ENCODE results near the gene UNC5CL. TPM values are rescaled to one million over a fixed set of nuclear protein-coding genes. Genes with fewer than 3 reads are reported as not detected.

Gene UNC5CL
- total and polyA plus RNA-seq, 2 of the 4 experiments (the other 2 are of a cell fraction): not detected

DNA sequence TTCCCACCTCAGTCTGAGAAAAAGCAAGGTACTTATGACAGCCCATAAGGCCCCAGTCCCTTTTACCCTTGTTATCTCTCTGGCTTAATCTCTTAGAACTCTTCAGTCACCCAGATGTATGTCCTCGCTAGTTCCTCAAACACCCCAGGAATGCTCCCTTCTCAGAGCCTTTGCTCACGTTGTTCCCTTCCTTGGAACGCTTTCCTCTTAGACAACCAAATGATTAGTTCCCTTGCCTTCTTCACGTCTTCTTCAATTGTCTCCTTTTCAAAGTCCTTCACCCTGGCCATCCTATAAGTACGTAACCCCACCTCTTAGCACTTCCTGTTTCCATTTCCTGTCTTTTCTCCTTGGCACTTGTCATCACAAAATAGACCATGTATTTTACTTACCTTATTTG lies 12.9 kb upstream of the UNC5CL start:
- BruUV-seq (replicated peaks): no TSS peak
- Histone ChIP-seq H3K79me1 (ENCODE audit: low read depth in 1 of 2, low read length in 2 of 2) (no peaks in the 10 kb centered on the region), H3K4me3 (ENCODE audit: insufficient read depth, low read depth, low read length) (no peak overlapping the region), H3K27me3 (ENCODE audit: control insufficient read depth, insufficient read depth, low read length) (peaks cover 11% of the 10 kb centered on the region), H2AK5ac (ENCODE audit: low read depth, low read length) (no peak overlapping the region), H3K36me3 (ENCODE audit: control insufficient read depth, insufficient read depth, low read length) (no peaks in the 10 kb centered on the region), H2BK120ac (ENCODE audit: low read depth, low read length) (no peak overlapping the region), H3K18ac (ENCODE audit: low read depth, low read length) (no peak overlapping the region), H2AK9ac (replicated peaks; ENCODE audit: low read depth, low read length, poor library complexity) (no peak overlapping the region), H3K27ac (ENCODE audit: insufficient read depth, low read length) (no peak overlapping the region), H2BK15ac (ENCODE audit: low read depth, low read length) (no peak overlapping the region), H3K9me1 (ENCODE audit: insufficient read depth, low read length) (0 out of 2 replicates have a peak, but pooled peaks cover 4% of the 10 kb centered on the region), H3K4me1 (ENCODE audit: control insufficient read depth, insufficient read depth, low read length) (peaks cover 5% of the 10 kb centered on the region; the same call in 1 of the 2 replicates), H3K9ac (ENCODE audit: low read depth, low read length) (no peak overlapping the region), H4K8ac (ENCODE audit: low read depth in 2 of 2, low read length in 2 of 2) (no peak overlapping the region), H2BK5ac (ENCODE audit: low read depth, low read length, poor library complexity, severe bottlenecking) (no peak overlapping the region), H3K56ac (ENCODE audit: extremely low read depth, insufficient read depth, low read length) (no peak overlapping the region), H4K20me1 (ENCODE audit: insufficient read depth, low read length) (no peaks in the 10 kb centered on the region), H3K4me2 (ENCODE audit: low read depth, low read length) (no peak overlapping the region), H2AFZ (replicated peaks; ENCODE audit: low read length, poor library complexity) (no peak overlapping the region), H3K23ac (ENCODE audit: low read depth, low read length) (no peak overlapping the region), H3K9me3 (ENCODE audit: control insufficient read depth, insufficient read depth, low read length) (no peaks in the 10 kb centered on the region), H2BK20ac (ENCODE audit: low read depth, low read length) (no peak overlapping the region), H3K14ac (replicated peaks; ENCODE audit: low read depth, low read length) (no peak overlapping the region), H4K5ac (ENCODE audit: low read depth, low read length) (no peak overlapping the region), H3K4ac (ENCODE audit: low read depth, low read length) (no peak overlapping the region), H4K91ac (ENCODE audit: insufficient read depth, low read depth, low read length) (no peak overlapping the region)
- in situ Hi-C loops (cut with MboI; ENCODE audit: low sequenced_read_pairs) (no loop called here), dilution Hi-C loops (cut with HindIII; ENCODE audit: low sequenced_read_pairs, unreplicated experiment) (no loop called here), intact Hi-C loops (cut with micrococcal nuclease) (no loop called here)
- DNase-seq: no peak
- ChIA-PET CTCF (no interaction called here), POLR2A (ENCODE audit: unreplicated experiment) (no interaction called here)
- WGBS, 2 experiments (ENCODE audit: extremely low coverage in 2 of 2, insufficient read length in 1 of 2): 76% methylated on average over 3 of the region's 5 CpGs; no CpG with 5 or more reads in 1 of the 2 experiments
- TF ChIP-seq CEBPB (IDR thresholded peaks at IDR 0.05; ENCODE audit: low read depth, low read length) (no peak), MXI1 (IDR thresholded peaks at IDR 0.05; ENCODE audit: borderline replicate concordance, low read depth, low read length) (no peak), FOS (IDR thresholded peaks at IDR 0.05; ENCODE audit: low read depth, low read length) (no peak), NFE2L2 (IDR thresholded peaks at IDR 0.05; ENCODE audit: low read depth, low read length) (no peak), MAZ (IDR thresholded peaks at IDR 0.05; ENCODE audit: borderline replicate concordance, low read depth, low read length) (no peak), BHLHE40 (IDR thresholded peaks at IDR 0.05; ENCODE audit: low read depth, low read length) (no peak), RAD21 (IDR thresholded peaks at IDR 0.05; ENCODE audit: low read length) (no peak), SMC3 (IDR thresholded peaks at IDR 0.05; ENCODE audit: low read depth, low read length) (no peak), MAFK (IDR thresholded peaks at IDR 0.05; ENCODE audit: low read depth, low read length) (no peak), POLR2A (IDR thresholded peaks at IDR 0.05; ENCODE audit: low read depth, low read length) (no peak)
- TF ChIP-seq, protein P1, sequence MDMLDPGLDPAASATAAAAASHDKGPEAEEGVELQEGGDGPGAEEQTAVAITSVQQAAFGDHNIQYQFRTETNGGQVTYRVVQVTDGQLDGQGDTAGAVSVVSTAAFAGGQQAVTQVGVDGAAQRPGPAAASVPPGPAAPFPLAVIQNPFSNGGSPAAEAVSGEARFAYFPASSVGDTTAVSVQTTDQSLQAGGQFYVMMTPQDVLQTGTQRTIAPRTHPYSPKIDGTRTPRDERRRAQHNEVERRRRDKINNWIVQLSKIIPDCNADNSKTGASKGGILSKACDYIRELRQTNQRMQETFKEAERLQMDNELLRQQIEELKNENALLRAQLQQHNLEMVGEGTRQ (IDR thresholded peaks at IDR 0.05; ENCODE audit: low read depth, low read length): no peak
- TF ChIP-seq, protein P2, sequence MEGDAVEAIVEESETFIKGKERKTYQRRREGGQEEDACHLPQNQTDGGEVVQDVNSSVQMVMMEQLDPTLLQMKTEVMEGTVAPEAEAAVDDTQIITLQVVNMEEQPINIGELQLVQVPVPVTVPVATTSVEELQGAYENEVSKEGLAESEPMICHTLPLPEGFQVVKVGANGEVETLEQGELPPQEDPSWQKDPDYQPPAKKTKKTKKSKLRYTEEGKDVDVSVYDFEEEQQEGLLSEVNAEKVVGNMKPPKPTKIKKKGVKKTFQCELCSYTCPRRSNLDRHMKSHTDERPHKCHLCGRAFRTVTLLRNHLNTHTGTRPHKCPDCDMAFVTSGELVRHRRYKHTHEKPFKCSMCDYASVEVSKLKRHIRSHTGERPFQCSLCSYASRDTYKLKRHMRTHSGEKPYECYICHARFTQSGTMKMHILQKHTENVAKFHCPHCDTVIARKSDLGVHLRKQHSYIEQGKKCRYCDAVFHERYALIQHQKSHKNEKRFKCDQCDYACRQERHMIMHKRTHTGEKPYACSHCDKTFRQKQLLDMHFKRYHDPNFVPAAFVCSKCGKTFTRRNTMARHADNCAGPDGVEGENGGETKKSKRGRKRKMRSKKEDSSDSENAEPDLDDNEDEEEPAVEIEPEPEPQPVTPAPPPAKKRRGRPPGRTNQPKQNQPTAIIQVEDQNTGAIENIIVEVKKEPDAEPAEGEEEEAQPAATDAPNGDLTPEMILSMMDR (conservative IDR thresholded peaks at IDR 0.05; ENCODE audit: low read depth, low read length): no peak
- TF ChIP-seq, protein P3, sequence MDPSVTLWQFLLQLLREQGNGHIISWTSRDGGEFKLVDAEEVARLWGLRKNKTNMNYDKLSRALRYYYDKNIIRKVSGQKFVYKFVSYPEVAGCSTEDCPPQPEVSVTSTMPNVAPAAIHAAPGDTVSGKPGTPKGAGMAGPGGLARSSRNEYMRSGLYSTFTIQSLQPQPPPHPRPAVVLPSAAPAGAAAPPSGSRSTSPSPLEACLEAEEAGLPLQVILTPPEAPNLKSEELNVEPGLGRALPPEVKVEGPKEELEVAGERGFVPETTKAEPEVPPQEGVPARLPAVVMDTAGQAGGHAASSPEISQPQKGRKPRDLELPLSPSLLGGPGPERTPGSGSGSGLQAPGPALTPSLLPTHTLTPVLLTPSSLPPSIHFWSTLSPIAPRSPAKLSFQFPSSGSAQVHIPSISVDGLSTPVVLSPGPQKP (IDR thresholded peaks at IDR 0.05; ENCODE audit: borderline replicate concordance, low read depth, low read length): no peak
- no peak for ATAC-seq (ENCODE audit: low read depth)

Measured in IMR-90 (cell line).